Activated CD4-positive, alpha-beta T cell treated with anti-CD3 and anti-CD28 coated beads, Interleukin-2, amount 10 ng/mL, durations not matched to agents 7 days and 5 days (primary cell): ENCODE results near the gene BCL7A. TPM values are rescaled to one million over a fixed set of nuclear protein-coding genes. Genes with fewer than 3 reads are reported as not detected.

Experiments
- CTCF ChIA-PET: fragments of 350-600 bp; sonication (Branson Sonifier 250); formaldehyde crosslinking; loops from one replicate; lab custom pipeline; 2021; ENCODE audit warnings: antibody characterized with exemption; lab: Charles Lee
- POLR2A ChIA-PET: fragments of 350-600 bp; sonication (Branson Sonifier 250); formaldehyde crosslinking; loops from one replicate; lab custom pipeline; 2021; ENCODE audit warnings: antibody characterized with exemption; lab: Charles Lee
- DNase-seq: peaks from one replicate; pipeline ENCODE4 v3.0.0-alpha.2; 2020
- H3K27ac Mint-ChIP-seq: one replicate; pipeline ENCODE4 v1.8.0; 2021; ENCODE audit warnings: mild to moderate bottlenecking, moderate library complexity, mixed read lengths
- H3K27me3 Mint-ChIP-seq: one replicate; pipeline ENCODE4 v1.8.0; 2021; ENCODE audit warnings: mixed read lengths
- H3K36me3 Mint-ChIP-seq: one replicate; pipeline ENCODE4 v1.8.0; 2021; ENCODE audit warnings: low read depth, mixed read lengths
- H3K4me1 Mint-ChIP-seq: one replicate; pipeline ENCODE4 v1.8.0; 2021; ENCODE audit warnings: mixed read lengths
- H3K4me3 Mint-ChIP-seq: one replicate; pipeline ENCODE4 v1.8.0; 2021; ENCODE audit warnings: mild to moderate bottlenecking, moderate library complexity, mixed read lengths
- H3K9me3 Mint-ChIP-seq: one replicate; pipeline ENCODE4 v1.8.0; 2021; ENCODE audit warnings: mixed read lengths
- total RNA-seq, 2 experiments: library from RNA; stranded (reverse); gene quantifications; one replicate each; pipeline ENCODE4 v1.2.3, GENCODE V29; 2021

Gene BCL7A
- total RNA-seq, 2 experiments from 2014 or later: 8.5 to 8.7 TPM

GRCh38 chr12:122022393-122023338 lies 982 bp downstream of the BCL7A start:
- Mint-ChIP-seq H3K9me3 (peaks cover 12% of the 10 kb centered on the region), H3K27me3 (peaks cover 19% of the 10 kb centered on the region), H3K27ac (peak overlapping the region; percentile 74), H3K4me3 (peak overlapping the region; percentile 78), H3K36me3 (peaks cover 6% of the 10 kb centered on the region), H3K4me1 (peaks cover 16% of the 10 kb centered on the region)
- ChIA-PET POLR2A (no interaction called here), CTCF (interaction anchor here (0.6 to 1.7 kb wide), 4 partner anchors 16 to 150 kb away, joined by 3 to 7 read pairs (median 3); partner anchors contain the start of gene CFAP251)
- peak; percentile 58 for DNase-seq

GRCh38 chr12:122023339-122024131 lies 1.9 kb downstream of the BCL7A start:
- POLR2A ChIA-PET: interaction anchor here (0.6 kb wide), 1 partner anchor 32 kb away, joined by 3 read pairs; no protein-coding TSS in a partner anchor
- Mint-ChIP-seq H3K27ac (peak overlapping the region; percentile 74), H3K9me3 (peaks cover 8% of the 10 kb centered on the region), H3K36me3 (peaks cover 6% of the 10 kb centered on the region), H3K27me3 (peaks cover 19% of the 10 kb centered on the region), H3K4me1 (peaks cover 17% of the 10 kb centered on the region), H3K4me3 (peak overlapping the region; percentile 78)
- no peak for DNase-seq
- CTCF ChIA-PET: interaction anchor here (0.7 to 1.7 kb wide), 4 partner anchors 17 to 149 kb away, joined by 3 to 7 read pairs (median 3); partner anchors contain the start of gene CFAP251

- POLR2A ChIA-PET: interaction anchor here (0.6 kb wide), 1 partner anchor 31 kb away, joined by 3 read pairs; no protein-coding TSS in a partner anchor
- no peak for DNase-seq
- peaks cover 5% of the 10 kb centered on the region for H3K36me3 Mint-ChIP-seq
- CTCF ChIA-PET: interaction anchor here (0.7 to 1.7 kb wide), 3 partner anchors 32 to 106 kb away, joined by 3 to 7 read pairs (median 3); partner anchors contain the start of gene CFAP251
- H3K4me1 Mint-ChIP-seq: peaks cover 20% of the 10 kb centered on the region
- H3K9me3 Mint-ChIP-seq: peaks cover 3% of the 10 kb centered on the region
- peak overlapping the region; percentile 22 for H3K4me3 Mint-ChIP-seq
- peaks cover 17% of the 10 kb centered on the region for H3K27me3 Mint-ChIP-seq
- no peak overlapping the region for H3K27ac Mint-ChIP-seq
These were observed 2.6 kb downstream of the BCL7A start for GRCh38 chr12:122024132-122024785.

GRCh38 chr12:122026706-122027333 lies 5.1 kb downstream of the BCL7A start:
- no peak for DNase-seq
- Mint-ChIP-seq H3K9me3 (no peaks in the 10 kb centered on the region), H3K4me3 (no peak overlapping the region), H3K27me3 (peaks cover 5% of the 10 kb centered on the region), H3K36me3 (peaks cover 4% of the 10 kb centered on the region), H3K27ac (no peak overlapping the region), H3K4me1 (peaks cover 14% of the 10 kb centered on the region)
- CTCF ChIA-PET: interaction anchor here (0.6 kb wide), 1 partner anchor 18 kb away, joined by 3 read pairs; no protein-coding TSS in a partner anchor
- POLR2A ChIA-PET: interaction anchor here (0.7 kb wide), 1 partner anchor 1445 kb away, joined by 6 read pairs; the partner anchor contains the start of gene POP5

- Mint-ChIP-seq H3K27me3 (peaks cover 1% of the 10 kb centered on the region), H3K4me3 (no peak overlapping the region), H3K27ac (no peak overlapping the region), H3K4me1 (peaks cover 9% of the 10 kb centered on the region), H3K36me3 (peaks cover 1% of the 10 kb centered on the region), H3K9me3 (no peaks in the 10 kb centered on the region)
- DNase-seq: no peak
- POLR2A ChIA-PET: interaction anchor here (1.1 kb wide), 1 partner anchor 234 kb away, joined by 3 read pairs; no protein-coding TSS in a partner anchor
- CTCF ChIA-PET: interaction anchor here (0.6 to 0.7 kb wide), 2 partner anchors 12 to 171 kb away, joined by 3 read pairs; no protein-coding TSS in a partner anchor
These were observed 6.7 kb downstream of the BCL7A start for GRCh38 chr12:122028165-122028904.

- DNase-seq: no peak
- POLR2A ChIA-PET: interaction anchor here (0.6 to 1.1 kb wide), 2 partner anchors 14 to 235 kb away, joined by 3 to 5 read pairs; no protein-coding TSS in a partner anchor
- H3K4me3 Mint-ChIP-seq: no peak overlapping the region
These were observed 7.3 kb downstream of the BCL7A start for GRCh38 chr12:122028905-122029560.

GRCh38 chr12:122029620-122030423 lies 8.1 kb downstream of the BCL7A start:
- no peak overlapping the region for H3K27ac Mint-ChIP-seq
- ChIA-PET CTCF (no interaction called here), POLR2A (no interaction called here)
- no peaks in the 10 kb centered on the region for H3K27me3 Mint-ChIP-seq
- no peak overlapping the region for H3K4me3 Mint-ChIP-seq
- no peaks in the 10 kb centered on the region for H3K9me3 Mint-ChIP-seq
- peaks cover 8% of the 10 kb centered on the region for H3K4me1 Mint-ChIP-seq
- H3K36me3 Mint-ChIP-seq: no peaks in the 10 kb centered on the region
- no peak for DNase-seq

More at GRCh38 chr12:122028905-122029560, 7.3 kb downstream of the BCL7A start:
- Mint-ChIP-seq H3K9me3 (no peaks in the 10 kb centered on the region), H3K27me3 (no peaks in the 10 kb centered on the region), H3K4me1 (peaks cover 8% of the 10 kb centered on the region), H3K27ac (no peak overlapping the region), H3K36me3 (no peaks in the 10 kb centered on the region)
- CTCF ChIA-PET: no interaction called here

- H3K27ac Mint-ChIP-seq: no peak overlapping the region
- ChIA-PET POLR2A (no interaction called here), CTCF (interaction anchor here (1.1 to 1.3 kb wide), 2 partner anchors 9 to 18 kb away, joined by 3 to 4 read pairs; no protein-coding TSS in a partner anchor)
These were observed 8.8 kb downstream of the BCL7A start for GRCh38 chr12:122030424-122031035.

GRCh38 chr12:122031342-122032216 lies 9.9 kb downstream of the BCL7A start:
- Mint-ChIP-seq H3K27me3 (no peaks in the 10 kb centered on the region), H3K4me1 (peaks cover 6% of the 10 kb centered on the region), H3K4me3 (no peak overlapping the region), H3K27ac (no peak overlapping the region), H3K9me3 (no peaks in the 10 kb centered on the region), H3K36me3 (peaks cover 3% of the 10 kb centered on the region)
- CTCF ChIA-PET: interaction anchor here (0.6 to 1.3 kb wide), 3 partner anchors 8 to 181 kb away, joined by 3 to 4 read pairs (median 3); no protein-coding TSS in a partner anchor
- POLR2A ChIA-PET: no interaction called here
- DNase-seq: peak; percentile 60

More at GRCh38 chr12:122030424-122031035, 8.8 kb downstream of the BCL7A start:
- Mint-ChIP-seq H3K9me3 (no peaks in the 10 kb centered on the region), H3K36me3 (peaks cover 3% of the 10 kb centered on the region), H3K4me1 (peaks cover 8% of the 10 kb centered on the region), H3K27me3 (no peaks in the 10 kb centered on the region), H3K4me3 (no peak overlapping the region)
- DNase-seq: no peak
